GM21619 (cell line): ENCODE results near the gene NEURL1B.
"Not testable (repeated sequence)": the region's sequence is repeated elsewhere in the genome, so short reads cannot be mapped to it uniquely, and the experiment has no call there.

Experiments
- ATAC-seq: cut with Tn5 transposase; IDR thresholded peaks from one replicate; pipeline ENCODE4 v1.9.1; 2021; ENCODE audit not compliant: unreplicated experiment

The NEURL1B gene

GRCh38 chr5:172674155-172674554 lies 33.1 kb downstream of the NEURL1B start:
- no peak for ATAC-seq

- no peak for ATAC-seq
Measured at GRCh38 chr5:172676914-172677475, 35.9 kb downstream of the NEURL1B start.

- not testable (repeated sequence) for ATAC-seq
Measured at GRCh38 chr5:172678362-172678874, 37.4 kb downstream of the NEURL1B start.

- no peak for ATAC-seq
Measured at GRCh38 chr5:172678902-172679301, 37.8 kb downstream of the NEURL1B start.

- ATAC-seq, result no peak
Measured at GRCh38 chr5:172679628-172680212, 38.7 kb downstream of the NEURL1B start.

- ATAC-seq, result no peak
Measured at GRCh38 chr5:172680921-172681320, 39.9 kb downstream of the NEURL1B start.

- ATAC-seq, result no peak
Measured at GRCh38 chr5:172681421-172681820, 40.4 kb downstream of the NEURL1B start.

GRCh38 chr5:172683264-172683644 lies 42.2 kb downstream of the NEURL1B start:
- no peak for ATAC-seq

GRCh38 chr5:172683645-172684471 lies 42.8 kb downstream of the NEURL1B start:
- ATAC-seq, result no peak

GRCh38 chr5:172685091-172685490 lies 44.0 kb downstream of the NEURL1B start:
- ATAC-seq, result no peak

- ATAC-seq, result no peak
Measured at GRCh38 chr5:172686111-172686510, 45.0 kb downstream of the NEURL1B start.

- no peak for ATAC-seq
Measured at GRCh38 chr5:172686539-172687390, 45.7 kb downstream of the NEURL1B start.

GRCh38 chr5:172687940-172688339 lies 46.9 kb downstream of the NEURL1B start:
- no peak for ATAC-seq

GRCh38 chr5:172688349-172689217 lies 47.5 kb downstream of the NEURL1B start:
- no peak for ATAC-seq

GRCh38 chr5:172689218-172689572 lies 48.1 kb downstream of the NEURL1B start:
- ATAC-seq, result no peak

GRCh38 chr5:172689801-172690200 lies 48.7 kb downstream of the NEURL1B start:
- ATAC-seq, result no peak

GRCh38 chr5:172690258-172691075 lies 49.4 kb downstream of the NEURL1B start:
- ATAC-seq, result peak; percentile 67

- no peak for ATAC-seq
Measured at GRCh38 chr5:172691886-172692285, 50.8 kb downstream of the NEURL1B start.

GRCh38 chr5:172692451-172692850 lies 51.4 kb downstream of the NEURL1B start:
- no peak for ATAC-seq
